Measurements from ENCODE around the gene TENM4. TPM values are rescaled to one million over a fixed set of nuclear protein-coding genes. Genes with fewer than 3 reads are reported as not detected.

TENM4 gene
- total and polyA plus RNA-seq, 2 of the 13 experiments (the other 11 are each of a cell fraction or from before 2014, with no cell fraction given) = not detected

DNA sequence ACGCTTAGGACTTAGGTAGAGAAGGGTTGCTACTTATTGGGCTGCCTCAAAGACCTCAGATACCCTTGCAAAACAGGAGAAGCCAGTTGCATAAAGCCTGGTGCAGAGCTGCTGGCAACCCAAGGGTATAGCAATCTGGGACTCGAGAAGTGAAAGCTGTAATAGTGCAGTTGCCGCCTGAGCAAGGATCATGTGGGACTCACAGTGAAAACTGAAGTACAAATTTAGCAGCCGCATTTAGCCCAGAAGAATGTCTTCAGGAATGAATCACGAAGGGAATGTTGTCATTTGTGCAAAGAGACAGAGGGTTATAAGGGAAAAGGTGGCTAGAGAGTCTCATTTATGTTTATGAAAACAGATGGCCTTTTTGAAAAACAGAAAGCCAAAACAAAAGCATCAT, 267.2 kb downstream of the TENM4 start:
- BruUV-seq (replicated peaks) = no TSS peak
- H3K36me3 ChIP-seq (replicated peaks in 1 of 2; ENCODE audit: control insufficient read depth in 1 of 2, insufficient read depth in 2 of 2, low read length in 2 of 2) = no peaks in the 10 kb centered on the region
- no peak overlapping the region for H3K4me3 ChIP-seq (replicated peaks in 1 of 3; ENCODE audit: insufficient read depth in 1 of 3, low read depth in 2 of 3, low read length in 3 of 3)
- WGBS (ENCODE audit: low lambda C conversion rate) = 15% methylated on average over 5 of the region's 5 CpGs
- no peaks in the 10 kb centered on the region for H4K20me1 ChIP-seq (ENCODE audit: insufficient read depth, low read length)
- no peak overlapping the region for H3K9ac ChIP-seq (ENCODE audit: insufficient read depth, low read depth, low read length)
- TF ChIP-seq ZNF670 (CRISPR knock-in tag; IDR thresholded peaks at IDR 0.05; ENCODE audit: borderline replicate concordance) (no peak), ZNF460 (CRISPR knock-in tag; IDR thresholded peaks at IDR 0.05; ENCODE audit: borderline replicate concordance) (no peak), MYNN (CRISPR knock-in tag; IDR thresholded peaks at IDR 0.05; ENCODE audit: low read depth) (no peak)
- H3K9me3 ChIP-seq (ENCODE audit: low read length) = no peaks in the 10 kb centered on the region
- intact Hi-C loops (cut with micrococcal nuclease; ENCODE audit: unreplicated experiment) (no loop called here), in situ Hi-C loops (cut with HindIII; ENCODE audit: extremely low pct_ligation_motif_present, low pct_unique_long_range_greater_than_20kb) (no loop called here)
- no peaks in the 10 kb centered on the region for H3K4me1 ChIP-seq (ENCODE audit: insufficient read depth, low read length)
- no peak overlapping the region for H2AFZ ChIP-seq (ENCODE audit: low read length)
- DNase-seq (ENCODE audit: low spot score) = no peak
- H3K27me3 ChIP-seq (ENCODE audit: control insufficient read depth in 1 of 2, insufficient read depth in 2 of 2, low read length in 2 of 2) = peaks cover 0 to 4% of the 10 kb centered on the region in 2 experiments; a peak in 2 of 5 replicates
- no peak overlapping the region for H3K27ac ChIP-seq (ENCODE audit: extremely low read length, insufficient read depth, low read length)
- no peak overlapping the region for H3K4me2 ChIP-seq (ENCODE audit: low read depth, low read length)
- ATAC-seq = no peak
- FAIRE-seq = no peak
- ChIA-PET POLR2A (no interaction called here), CTCF (ENCODE audit: low intra/inter-chr PET ratio, low total read pairs) (no interaction called here)
- no peaks in the 10 kb centered on the region for H3K79me2 ChIP-seq (ENCODE audit: insufficient read depth, low read length)

DNA sequence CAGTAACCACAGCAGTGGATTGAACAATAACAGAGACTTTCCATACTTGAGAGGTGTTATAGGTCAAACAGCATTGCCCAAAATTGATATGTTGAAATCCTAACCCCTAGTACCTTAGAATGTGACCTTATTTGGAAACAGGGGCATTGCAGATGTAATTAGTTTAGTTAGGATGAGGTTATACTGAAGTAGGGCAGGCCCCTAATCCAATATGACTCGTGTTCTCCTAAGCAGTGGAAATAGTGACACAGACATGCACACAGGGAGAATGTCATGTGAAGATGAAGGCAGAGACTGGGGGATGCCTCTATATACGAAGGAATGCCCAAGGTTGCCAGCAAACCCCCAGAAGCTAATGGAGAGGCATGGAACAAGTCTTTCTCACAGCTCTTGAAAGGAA, 270.5 kb downstream of the TENM4 start:
- BruUV-seq (replicated peaks) = no TSS peak
- Histone ChIP-seq H3K9ac (ENCODE audit: insufficient read depth, low read depth, low read length) (no peak overlapping the region), H3K27ac (ENCODE audit: extremely low read length, insufficient read depth, low read length) (no peak overlapping the region), H3K4me2 (ENCODE audit: low read depth, low read length) (no peak overlapping the region), H3K36me3 (replicated peaks in 1 of 2; ENCODE audit: control insufficient read depth in 1 of 2, insufficient read depth in 2 of 2, low read length in 2 of 2) (no peaks in the 10 kb centered on the region), H3K4me1 (ENCODE audit: insufficient read depth, low read length) (no peaks in the 10 kb centered on the region), H3K4me3 (replicated peaks in 1 of 3; ENCODE audit: insufficient read depth in 1 of 3, low read depth in 2 of 3, low read length in 3 of 3) (no peak overlapping the region), H3K79me2 (ENCODE audit: insufficient read depth, low read length) (no peaks in the 10 kb centered on the region), H3K27me3 (ENCODE audit: control insufficient read depth in 1 of 2, insufficient read depth in 2 of 2, low read length in 2 of 2) (peaks cover 0 to 4% of the 10 kb centered on the region in 2 experiments; a peak in 2 of 5 replicates), H2AFZ (ENCODE audit: low read length) (no peak overlapping the region), H3K9me3 (ENCODE audit: low read length) (no peaks in the 10 kb centered on the region), H4K20me1 (ENCODE audit: insufficient read depth, low read length) (no peaks in the 10 kb centered on the region)
- POLR2A ChIA-PET = no interaction called here
- no peak for ATAC-seq
- FAIRE-seq = no peak
- intact Hi-C loops (cut with micrococcal nuclease; ENCODE audit: unreplicated experiment) = no loop called here
- DNase-seq (ENCODE audit: low spot score) = no peak
- 6% methylated on average over 2 of the region's 2 CpGs for WGBS (ENCODE audit: low lambda C conversion rate)
- in situ Hi-C loops (cut with HindIII; ENCODE audit: extremely low pct_ligation_motif_present, low pct_unique_long_range_greater_than_20kb) = no loop called here
- no peak for TF ChIP-seq MXD4 (CRISPR knock-in tag; IDR thresholded peaks at IDR 0.05)
- no peak for TF ChIP-seq ZFP90 (CRISPR knock-in tag; IDR thresholded peaks at IDR 0.05; ENCODE audit: borderline replicate concordance)
- no peak for TF ChIP-seq ZSCAN12 (CRISPR knock-in tag; IDR thresholded peaks at IDR 0.05)
- no peak for TF ChIP-seq FOXC1 (CRISPR knock-in tag; IDR thresholded peaks at IDR 0.05; ENCODE audit: borderline replicate concordance)
- no peak for TF ChIP-seq SNAPC2 (CRISPR knock-in tag; IDR thresholded peaks at IDR 0.05)
- TF ChIP-seq, protein P1, sequence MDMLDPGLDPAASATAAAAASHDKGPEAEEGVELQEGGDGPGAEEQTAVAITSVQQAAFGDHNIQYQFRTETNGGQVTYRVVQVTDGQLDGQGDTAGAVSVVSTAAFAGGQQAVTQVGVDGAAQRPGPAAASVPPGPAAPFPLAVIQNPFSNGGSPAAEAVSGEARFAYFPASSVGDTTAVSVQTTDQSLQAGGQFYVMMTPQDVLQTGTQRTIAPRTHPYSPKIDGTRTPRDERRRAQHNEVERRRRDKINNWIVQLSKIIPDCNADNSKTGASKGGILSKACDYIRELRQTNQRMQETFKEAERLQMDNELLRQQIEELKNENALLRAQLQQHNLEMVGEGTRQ (IDR thresholded peaks at IDR 0.05; ENCODE audit: low read depth, low read length) = no peak
- TF ChIP-seq, protein P1 (CRISPR knock-in tag; IDR thresholded peaks at IDR 0.05; ENCODE audit: borderline replicate concordance) = no peak
- no peak for TF ChIP-seq ZNF496 (CRISPR knock-in tag; IDR thresholded peaks at IDR 0.05; ENCODE audit: insufficient replicate concordance)
- no peak for TF ChIP-seq HES4 (CRISPR knock-in tag; IDR thresholded peaks at IDR 0.05; ENCODE audit: borderline replicate concordance)
- TF ChIP-seq, protein P2, sequence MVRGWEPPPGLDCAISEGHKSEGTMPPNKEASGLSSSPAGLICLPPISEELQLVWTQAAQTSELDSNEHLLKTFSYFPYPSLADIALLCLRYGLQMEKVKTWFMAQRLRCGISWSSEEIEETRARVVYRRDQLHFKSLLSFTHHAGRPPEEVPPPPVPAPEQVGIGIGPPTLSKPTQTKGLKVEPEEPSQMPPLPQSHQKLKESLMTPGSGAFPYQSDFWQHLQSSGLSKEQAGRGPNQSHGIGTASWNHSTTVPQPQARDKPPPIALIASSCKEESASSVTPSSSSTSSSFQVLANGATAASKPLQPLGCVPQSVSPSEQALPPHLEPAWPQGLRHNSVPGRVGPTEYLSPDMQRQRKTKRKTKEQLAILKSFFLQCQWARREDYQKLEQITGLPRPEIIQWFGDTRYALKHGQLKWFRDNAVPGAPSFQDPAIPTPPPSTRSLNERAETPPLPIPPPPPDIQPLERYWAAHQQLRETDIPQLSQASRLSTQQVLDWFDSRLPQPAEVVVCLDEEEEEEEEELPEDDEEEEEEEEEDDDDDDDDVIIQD (CRISPR knock-in tag; IDR thresholded peaks at IDR 0.05; ENCODE audit: low read depth) = no peak
- no peak for TF ChIP-seq ZMYM2 (CRISPR knock-in tag; IDR thresholded peaks at IDR 0.05)
- CTCF ChIA-PET (ENCODE audit: low intra/inter-chr PET ratio, low total read pairs) = no interaction called here

Data from HepG2 (cell line).